Measurements from ENCODE around the gene ATL3.
A peak's percentile ranks its signal among the peaks of the same experiment; 100 is the strongest.
"Not testable (repeated sequence)": the region's sequence is repeated elsewhere in the genome, so short reads cannot be mapped to it uniquely, and the experiment has no call there.

Gene ATL3

GRCh38 chr11:63671322-63672155 lies at the start of gene ATL3:
Gene ATL3, minus strand, starts transcription at chr11:63671376. Its CDS starts 41 bp downstream, at chr11:63671335.
- peak; percentile 93 for DNase-seq

GRCh38 chr11:63720611-63721010 lies 49.4 kb upstream of the ATL3 start:
- no peak for DNase-seq

GRCh38 chr11:63719987-63720386 lies 48.8 kb upstream of the ATL3 start:
- no peak for DNase-seq

GRCh38 chr11:63719001-63719400 lies 47.8 kb upstream of the ATL3 start:
- DNase-seq: no peak

GRCh38 chr11:63716046-63716445 lies 44.9 kb upstream of the ATL3 start:
- no peak for DNase-seq

- no peak for DNase-seq
Measured at GRCh38 chr11:63713766-63714165, 42.6 kb upstream of the ATL3 start.

- DNase-seq: no peak
Measured at GRCh38 chr11:63711838-63712237, 40.7 kb upstream of the ATL3 start.

GRCh38 chr11:63710476-63711217 lies 39.5 kb upstream of the ATL3 start:
- no peak for DNase-seq

- DNase-seq: no peak
Measured at GRCh38 chr11:63709336-63709884, 38.2 kb upstream of the ATL3 start.

- DNase-seq: no peak
Measured at GRCh38 chr11:63708764-63709163, 37.6 kb upstream of the ATL3 start.

- DNase-seq: no peak
Measured at GRCh38 chr11:63705526-63705925, 34.4 kb upstream of the ATL3 start.

GRCh38 chr11:63699896-63700295 lies 28.7 kb upstream of the ATL3 start:
- DNase-seq: no peak

GRCh38 chr11:63698976-63699733 lies 28.0 kb upstream of the ATL3 start:
- DNase-seq: no peak

GRCh38 chr11:63694596-63694995 lies 23.4 kb upstream of the ATL3 start:
- no peak for DNase-seq

GRCh38 chr11:63687845-63688244 lies 16.7 kb upstream of the ATL3 start:
- DNase-seq: no peak

GRCh38 chr11:63686926-63687325 lies 15.8 kb upstream of the ATL3 start:
- no peak for DNase-seq

GRCh38 chr11:63685158-63685721 lies 14.1 kb upstream of the ATL3 start:
- not testable (repeated sequence) for DNase-seq

- no peak for DNase-seq
Measured at GRCh38 chr11:63683133-63683991, 12.2 kb upstream of the ATL3 start.

- DNase-seq: no peak
Measured at GRCh38 chr11:63682066-63683021, 11.2 kb upstream of the ATL3 start.

- DNase-seq: peak; percentile 99
Measured at GRCh38 chr11:63681321-63682065, 10.3 kb upstream of the ATL3 start, which contains the start of gene RTN3. Gene RTN3, plus strand, starts transcription at chr11:63681500. Its CDS starts 137 bp downstream, at chr11:63681637.

All from CD4-positive, alpha-beta T cell treated with Interferon gamma for 1 hour (primary cell).